GM23338 (cell line): ENCODE results near the gene DCAF4L1. TPM values are rescaled to one million over a fixed set of nuclear protein-coding genes. Genes with fewer than 3 reads are reported as not detected.
A peak's percentile ranks its signal among the peaks of the same experiment; 100 is the strongest.

Experiments used
- ATAC-seq: fragments of 200-7000 bp; cut with Tn5 transposase; 3 replicates; pipeline ENCODE4 v1.9.1; 2020
- DNase-seq: peaks from one replicate; pipeline ENCODE4 v3.0.0-alpha.2; 2015; ENCODE audit warnings: low spot score
- H2AFZ ChIP-seq: fragments of 200-600 bp; sonication (generic); 2 replicates; pipeline ENCODE4 v1.8.0; 2016; ENCODE audit warnings: antibody characterized with exemption, mild to moderate bottlenecking, moderate library complexity
- H3F3A ChIP-seq: fragments of 200-600 bp; sonication (generic); replicated peaks from 2 replicates; pipeline ENCODE4 v1.8.0; 2017; ENCODE audit warnings: antibody characterized with exemption, mixed run types, low read depth
- H3K27ac ChIP-seq: fragments of 200-600 bp; sonication (generic); 2 replicates; pipeline ENCODE4 v1.6.1; 2016; ENCODE audit warnings: low read depth
- H3K27me3 ChIP-seq: fragments of 200-600 bp; sonication (generic); 2 replicates; pipeline ENCODE4 v1.8.0; 2016; ENCODE audit warnings: mild to moderate bottlenecking, mixed run types, moderate library complexity; ENCODE audit not compliant: insufficient read depth
- H3K36me3 ChIP-seq: fragments of 200-600 bp; sonication (generic); 2 replicates; pipeline ENCODE4 v1.8.0; 2016; ENCODE audit warnings: mild to moderate bottlenecking; ENCODE audit not compliant: insufficient read depth
- H3K4me1 ChIP-seq: fragments of 200-600 bp; sonication (generic); 2 replicates; pipeline ENCODE4 v1.8.0; 2016; ENCODE audit warnings: mild to moderate bottlenecking, moderate library complexity; ENCODE audit not compliant: insufficient read depth
- H3K4me2 ChIP-seq: fragments of 200-600 bp; sonication (generic); 2 replicates; pipeline ENCODE4 v1.7.1; 2017; ENCODE audit warnings: mixed run types
- H3K4me3 ChIP-seq: fragments of 200-600 bp; sonication (generic); 2 replicates; pipeline ENCODE4 v1.6.1; 2016; ENCODE audit warnings: mixed run types
- H3K79me2 ChIP-seq: fragments of 200-600 bp; sonication (generic); replicated peaks from 2 replicates; pipeline ENCODE4 v1.8.0; 2017; ENCODE audit warnings: mild to moderate bottlenecking; ENCODE audit not compliant: insufficient read depth
- H3K9me2 ChIP-seq: fragments of 200-600 bp; sonication (generic); 2 replicates; pipeline ENCODE4 v1.8.0; 2017; ENCODE audit not compliant: insufficient read depth
- H4K20me1 ChIP-seq: fragments of 200-600 bp; sonication (generic); replicated peaks from 2 replicates; pipeline ENCODE4 v1.8.0; 2017; ENCODE audit warnings: mild to moderate bottlenecking; ENCODE audit not compliant: insufficient read depth
- H3K27ac Mint-ChIP-seq: 2 replicates; pipeline ENCODE4 v1.8.0; 2020; ENCODE audit warnings: inconsistent platforms, mild to moderate bottlenecking, moderate library complexity, mixed read lengths
- H3K27me3 Mint-ChIP-seq: 3 replicates; pipeline ENCODE4 v1.8.0; 2022; ENCODE audit warnings: low read depth, mild to moderate bottlenecking, moderate library complexity, mixed read lengths, inconsistent platforms; ENCODE audit not compliant: insufficient read depth, poor library complexity
- H3K36me3 Mint-ChIP-seq: 3 replicates; pipeline ENCODE4 v1.8.0; 2021; ENCODE audit warnings: low read depth, mild to moderate bottlenecking, inconsistent platforms, moderate library complexity, mixed read lengths
- H3K4me1 Mint-ChIP-seq: 3 replicates; pipeline ENCODE4 v1.8.0; 2020; ENCODE audit warnings: mild to moderate bottlenecking, inconsistent platforms, mixed read lengths
- H3K4me3 Mint-ChIP-seq: 3 replicates; pipeline ENCODE4 v1.8.0; 2021; ENCODE audit warnings: moderate library complexity, mild to moderate bottlenecking, inconsistent platforms, mixed read lengths
- H3K9me3 Mint-ChIP-seq: 3 replicates; pipeline ENCODE4 v1.8.0; 2020; ENCODE audit warnings: moderate library complexity, mild to moderate bottlenecking, inconsistent platforms, mixed read lengths
- CTCF ChIP-seq, 2 experiments: fragments of 200-600 bp in 1 of 2; sonication (generic) in 1 of 2; conservative IDR thresholded peaks; 2 replicates each; pipeline versions ENCODE4 v1.5.1 to v1.6.1; 2016 to 2017; ENCODE audit warnings: antibody characterized with exemption in 2 of 2, low read depth in 2 of 2, mild to moderate bottlenecking in 2 of 2, moderate library complexity in 1 of 2
- NANOG ChIP-seq: IDR thresholded peaks from 2 replicates; pipeline ENCODE4 v1.6.1; 2016; ENCODE audit warnings: antibody characterized with exemption, borderline replicate concordance
- ZNF114 ChIP-seq: fragments of 250-450 bp; sonication (Bioruptor Pico); IDR thresholded peaks from 2 replicates; pipeline ENCODE4 v1.5.0; 2020; ENCODE audit warnings: mild to moderate bottlenecking, moderate library complexity
- ZNF462 ChIP-seq: fragments of 250-450 bp; sonication (Bioruptor Pico); IDR thresholded peaks from 2 replicates; pipeline ENCODE4 v1.5.0; 2020; ENCODE audit warnings: mild to moderate bottlenecking, moderate library complexity
- polyA plus RNA-seq: library from polyadenylated mRNA; unstranded; fragments of >200 nt; fragmentation: Nextera tagmentation; extraction: Ambion mirVana; gene quantifications from 2 replicates; pipeline ENCODE4 v1.2.1, GENCODE V29; 2016
- total RNA-seq: library from RNA; depleted of rRNA; stranded (reverse); fragments of >200 nt; shearing (Covaris generic); gene quantifications from 2 replicates; pipeline ENCODE4 v1.2.3, GENCODE V29; 2014

Gene DCAF4L1
- total and polyA plus RNA-seq, 2 experiments from 2014 or later, result 0.55 to 0.63 TPM

DNA sequence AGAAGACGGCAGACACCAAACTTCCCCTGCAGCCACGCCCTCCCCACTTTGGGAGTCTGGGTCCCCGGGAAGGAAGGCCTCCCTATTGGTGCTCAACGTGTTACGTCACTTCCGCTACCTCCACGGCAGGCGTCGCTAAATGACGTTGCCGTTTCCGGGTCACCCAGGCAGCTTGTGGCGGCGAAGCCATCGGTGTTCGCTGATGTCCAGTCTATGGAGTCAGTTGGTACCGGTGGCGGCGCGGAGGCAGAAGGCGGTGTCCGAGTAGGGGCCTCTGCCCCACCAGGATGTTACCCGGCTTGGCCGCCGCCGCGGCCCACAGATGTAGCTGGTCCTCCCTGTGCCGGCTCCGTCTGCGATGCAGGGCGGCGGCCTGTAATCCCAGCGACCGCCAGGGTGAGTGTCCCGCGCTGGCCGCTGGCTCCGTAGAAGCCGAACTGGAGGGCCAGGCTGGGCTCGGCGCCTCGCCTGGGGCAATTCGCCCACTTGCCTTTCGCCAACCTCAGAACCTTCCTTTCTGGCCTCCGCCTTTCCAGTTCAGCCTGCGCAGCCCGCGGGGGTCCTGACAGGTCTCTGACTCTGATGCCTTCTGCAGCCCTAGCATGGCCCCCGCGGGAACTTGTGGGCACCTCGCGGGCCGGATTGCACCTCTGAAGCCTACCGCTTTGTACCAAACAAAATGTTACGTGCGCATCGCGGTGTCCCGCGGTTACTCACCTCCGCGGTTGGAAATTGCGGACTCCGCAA, 9.0 kb downstream of the DCAF4L1 start, which contains the start of gene SLC30A9 (continued):
- TF ChIP-seq ZNF462 (CRISPR knock-in tag) (no peak), NANOG (no peak), CTCF (conservative IDR thresholded peaks at IDR 0.05; ENCODE audit: low read depth in 2 of 2) (peak in 1 of 2 experiments; percentile 32; a peak in 2 of 4 replicates)

DNA sequence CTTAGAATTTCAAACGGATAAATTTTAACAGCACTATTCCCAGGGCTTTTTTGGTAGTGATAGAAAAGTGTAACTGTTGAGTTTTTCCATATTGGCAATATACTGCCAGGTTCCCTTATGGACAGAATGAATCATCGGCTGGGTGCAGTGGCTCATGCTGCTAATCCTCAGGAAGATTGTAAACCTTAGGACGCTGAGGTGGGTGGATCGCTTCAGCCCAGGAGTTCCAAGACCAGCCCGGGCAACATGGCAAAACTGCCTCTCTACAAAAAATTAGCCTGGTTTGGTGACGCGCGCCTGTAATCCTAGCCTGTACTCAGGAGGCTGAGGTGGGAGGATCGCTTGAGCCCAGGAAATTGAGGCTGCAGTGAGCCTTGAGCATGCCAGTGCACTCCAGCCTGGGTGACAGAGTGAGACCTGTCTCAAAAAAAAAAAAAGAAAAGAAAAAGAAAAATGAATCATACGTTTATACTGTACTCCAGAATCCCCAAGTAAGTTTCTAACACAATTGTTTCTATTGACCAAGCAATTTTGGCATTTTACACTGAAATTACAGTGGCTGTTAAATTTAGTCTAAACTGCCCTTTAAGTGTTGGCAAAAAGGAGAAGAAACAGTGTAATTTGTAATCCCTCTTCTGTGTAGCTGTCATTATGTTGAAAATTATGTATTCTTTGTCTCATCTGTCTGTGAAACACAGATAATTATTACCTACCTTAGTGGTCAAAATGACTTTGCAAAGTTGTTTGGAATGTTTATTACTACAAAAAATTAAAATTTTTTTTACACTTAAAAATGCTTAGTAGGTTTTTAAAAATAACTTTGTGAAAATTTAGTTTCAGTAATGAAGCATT, 10.6 kb downstream of the DCAF4L1 start:
- DNase-seq (no peak), ATAC-seq (no peak)
- Mint-ChIP-seq H3K4me1 (peaks cover 15% of the 10 kb centered on the region), H3K4me3 (peak overlapping the region; percentile 94), H3K27ac (no peak overlapping the region), H3K27me3 (peaks cover 2% of the 10 kb centered on the region), H3K9me3 (no peaks in the 10 kb centered on the region), H3K36me3 (no peaks in the 10 kb centered on the region; the same call in 2 of the 3 replicates)
- H3K9me2 ChIP-seq, result no peaks in the 10 kb centered on the region
- peaks cover 18% of the 10 kb centered on the region; the same call in 1 of the 2 replicates for H4K20me1 ChIP-seq
- peak overlapping the region; percentile 90 for H3K4me3 ChIP-seq
- H3K79me2 ChIP-seq, result peaks cover 67% of the 10 kb centered on the region
- no peaks in the 10 kb centered on the region for H3K36me3 ChIP-seq
- no peaks in the 10 kb centered on the region for H3F3A ChIP-seq
- no peak overlapping the region for H2AFZ ChIP-seq
- peaks cover 11% of the 10 kb centered on the region for H3K4me1 ChIP-seq
- H3K27me3 ChIP-seq, result no peaks in the 10 kb centered on the region
- peak overlapping the region; percentile 91 for H3K4me2 ChIP-seq
- H3K27ac ChIP-seq, result no peak overlapping the region
- TF ChIP-seq ZNF114 (CRISPR knock-in tag), result no peak
- no peak for TF ChIP-seq ZNF462 (CRISPR knock-in tag)
